IMR-90 (cell line): ENCODE measurements around the gene TNS3. TPM values are rescaled to one million over a fixed set of nuclear protein-coding genes. Genes with fewer than 3 reads are reported as not detected.

ENCODE experiments used
- ATAC-seq: fragments of 200-7000 bp; cut with Tn5 transposase; 2 replicates; pipeline ENCODE4 v1.9.1; 2020; ENCODE audit warnings: low read depth, mild to moderate bottlenecking, moderate library complexity
- BruUV-seq: library from RNA; stranded (reverse); fragments of 400-500 nt; replicated peaks from 2 replicates; lab custom pipeline; 2021; lab: Mats Ljungman, UMichigan
- CTCF ChIA-PET: fragments of 300-600 bp; formaldehyde crosslinking; extraction: SDS; loops from one replicate; lab custom pipeline; 2021; ENCODE audit warnings: antibody characterized with exemption; lab: Yijun Ruan, JAX
- POLR2A ChIA-PET: fragments of 300-600 bp; sonication (Branson Sonifier 250); formaldehyde crosslinking; loops from one replicate; lab custom pipeline; 2022; ENCODE audit warnings: antibody characterized with exemption; ENCODE audit not compliant: unreplicated experiment; lab: Charles Lee
- DNase-seq: peaks from one replicate; pipeline ENCODE4 v3.0.0; 2013
- H2AFZ ChIP-seq: replicated peaks from 2 replicates; pipeline ENCODE3; 2013; ENCODE audit warnings: low read length, mild to moderate bottlenecking; ENCODE audit not compliant: poor library complexity
- H2AK5ac ChIP-seq: 2 replicates; pipeline ENCODE4 v1.6.1; 2013; ENCODE audit warnings: low read depth, low read length, inconsistent platforms
- H2AK9ac ChIP-seq: replicated peaks from 2 replicates; pipeline ENCODE3; 2013; ENCODE audit warnings: mild to moderate bottlenecking, low read depth, low read length, moderate library complexity; ENCODE audit not compliant: poor library complexity
- H2BK120ac ChIP-seq: 2 replicates; pipeline ENCODE4 v1.6.1; 2013; ENCODE audit warnings: low read depth, low read length, inconsistent platforms
- H2BK15ac ChIP-seq: 3 replicates; pipeline ENCODE4 v1.6.1; 2013; ENCODE audit warnings: low read depth, low read length, inconsistent platforms
- H2BK20ac ChIP-seq: 2 replicates; pipeline ENCODE4 v1.6.1; 2013; ENCODE audit warnings: low read depth, mild to moderate bottlenecking, inconsistent platforms, low read length, moderate library complexity
- H2BK5ac ChIP-seq: 2 replicates; pipeline ENCODE4 v1.6.1; 2013; ENCODE audit warnings: mild to moderate bottlenecking, low read depth, low read length, inconsistent platforms; ENCODE audit not compliant: poor library complexity, severe bottlenecking
- H3K14ac ChIP-seq: replicated peaks from 2 replicates; pipeline ENCODE4 v1.6.1; 2013; ENCODE audit warnings: low read depth, low read length, inconsistent platforms
- H3K18ac ChIP-seq: 2 replicates; pipeline ENCODE4 v1.6.1; 2013; ENCODE audit warnings: low read depth, low read length, control low read depth
- H3K23ac ChIP-seq: 2 replicates; pipeline ENCODE4 v1.6.1; 2013; ENCODE audit warnings: low read depth, low read length, inconsistent platforms
- H3K27ac ChIP-seq: 2 replicates; pipeline ENCODE4 v1.5.1; 2013; ENCODE audit warnings: mild to moderate bottlenecking, control low read depth, low read length; ENCODE audit not compliant: insufficient read depth
- H3K27me3 ChIP-seq: 2 replicates; pipeline ENCODE4 v1.6.1; 2013; ENCODE audit warnings: low read length; ENCODE audit not compliant: control insufficient read depth, insufficient read depth
- H3K36me3 ChIP-seq: 2 replicates; pipeline ENCODE4 v1.6.1; 2013; ENCODE audit warnings: low read length, mixed read lengths; ENCODE audit not compliant: control insufficient read depth, insufficient read depth
- H3K4ac ChIP-seq: 2 replicates; pipeline ENCODE4 v1.6.1; 2013; ENCODE audit warnings: low read depth, low read length, inconsistent platforms
- H3K4me1 ChIP-seq: 2 replicates; pipeline ENCODE4 v1.6.1; 2013; ENCODE audit warnings: low read length, mixed read lengths; ENCODE audit not compliant: control insufficient read depth, insufficient read depth
- H3K4me2 ChIP-seq: 2 replicates; pipeline ENCODE4 v1.6.1; 2013; ENCODE audit warnings: low read depth, mild to moderate bottlenecking, control low read depth, low read length, moderate library complexity
- H3K4me3 ChIP-seq: 2 replicates; pipeline ENCODE4 v1.5.1; 2013; ENCODE audit warnings: low read depth, mild to moderate bottlenecking, control low read depth, low read length, moderate library complexity; ENCODE audit not compliant: insufficient read depth
- H3K56ac ChIP-seq: 2 replicates; pipeline ENCODE4 v1.6.1; 2013; ENCODE audit warnings: low read length, inconsistent platforms; ENCODE audit not compliant: insufficient read depth; ENCODE audit errors: extremely low read depth
- H3K79me1 ChIP-seq, 2 experiments: 2 replicates each; pipeline ENCODE4 v1.6.1; 2013; ENCODE audit warnings: low read length in 2 of 2, inconsistent platforms in 1 of 2, low read depth in 1 of 2
- H3K9ac ChIP-seq: 2 replicates; pipeline ENCODE4 v1.6.1; 2013; ENCODE audit warnings: low read depth, low read length, control low read depth
- H3K9me1 ChIP-seq: 2 replicates; pipeline ENCODE4 v1.6.1; 2013; ENCODE audit warnings: low read length, inconsistent platforms; ENCODE audit not compliant: insufficient read depth
- H3K9me3 ChIP-seq: 2 replicates; pipeline ENCODE4 v1.6.1; 2013; ENCODE audit warnings: low read length; ENCODE audit not compliant: control insufficient read depth, insufficient read depth
- H4K20me1 ChIP-seq: 2 replicates; pipeline ENCODE4 v1.6.1; 2013; ENCODE audit warnings: low read length, inconsistent platforms; ENCODE audit not compliant: insufficient read depth
- H4K5ac ChIP-seq: 2 replicates; pipeline ENCODE4 v1.6.1; 2013; ENCODE audit warnings: mild to moderate bottlenecking, low read depth, low read length, control low read depth
- H4K8ac ChIP-seq, 2 experiments: 2 replicates each; pipeline ENCODE4 v1.6.1; 2013; ENCODE audit warnings: low read depth in 2 of 2, low read length in 2 of 2, control low read depth in 1 of 2, inconsistent platforms in 1 of 2
- H4K91ac ChIP-seq: 2 replicates; pipeline ENCODE4 v1.6.1; 2013; ENCODE audit warnings: low read depth, low read length, inconsistent platforms; ENCODE audit not compliant: insufficient read depth
- CEBPB ChIP-seq: IDR thresholded peaks from 2 replicates; pipeline ENCODE4 v1.6.1; 2012; ENCODE audit warnings: low read depth, low read length, improper control_type of control experiment
- CHD1 ChIP-seq: IDR thresholded peaks from 2 replicates; pipeline ENCODE4 v1.6.1; 2012; ENCODE audit warnings: low read depth, low read length, improper control_type of control experiment
- CTCF ChIP-seq: conservative IDR thresholded peaks from 2 replicates; pipeline ENCODE4 v1.5.1; 2012; ENCODE audit warnings: mild to moderate bottlenecking, low read depth, low read length, improper control_type of control experiment
- ELK1 ChIP-seq: fragments of 150-350 bp; IDR thresholded peaks from 2 replicates; pipeline ENCODE4 v1.6.1; 2016; ENCODE audit warnings: low read depth, mild to moderate bottlenecking, low read length, moderate library complexity, borderline replicate concordance
- WGBS, 2 experiments: methylation state at CpG; one replicate each; pipeline versions ENCODE4 v1.1.5 to v1.1.7; 2013; ENCODE audit warnings: missing lambda C conversion rate in 2 of 2; ENCODE audit not compliant: insufficient read length in 1 of 2; ENCODE audit errors: extremely low coverage in 2 of 2; 5-methylcytosine and 5-hydroxymethylcytosine counted together
- dilution Hi-C: fragments of 300-500 bp; cut with HindIII; formaldehyde crosslinking; loops from one replicate; pipeline ENCODE4 v1.14.3; 2018; ENCODE audit warnings: low sequenced_read_pairs; ENCODE audit not compliant: unreplicated experiment
- in situ Hi-C: fragments of 300-500 bp; cut with MboI; formaldehyde crosslinking; loops from 3 replicates; pipeline ENCODE4 v1.14.3; 2019; ENCODE audit warnings: low sequenced_read_pairs, inconsistent platforms, mixed read lengths
- intact Hi-C: fragments of 100-400 bp; cut with micrococcal nuclease; formaldehyde crosslinking; loops from 2 replicates; pipeline ENCODE4 v1.10.0; 2022
- polyA plus RNA-seq, 3 experiments: library from polyadenylated mRNA; depleted of rRNA; stranded (reverse); fragments of >200 nt; gene quantifications; 2 replicates each; pipeline ENCODE4 v1.2.3, GENCODE V29; 2012; ENCODE audit warnings: low replicate concordance in 1 of 3
- total RNA-seq: library from RNA; depleted of rRNA; stranded (reverse); fragments of >200 nt; gene quantifications from 2 replicates; pipeline ENCODE4 v1.2.3, GENCODE V29; 2012

Gene TNS3
- total and polyA plus RNA-seq, 2 of the 4 experiments (the other 2 are of a cell fraction), result 64.3 to 79.2 TPM

- no peak overlapping the region for H3K4me3 ChIP-seq
- ATAC-seq (no peak), DNase-seq (no peak)
- no peak overlapping the region for H2BK120ac ChIP-seq
- no peak for TF ChIP-seq CTCF
- TF ChIP-seq CEBPB, result no peak
- TF ChIP-seq CHD1, result no peak
- TF ChIP-seq ELK1, result no peak
- no peak overlapping the region for H4K91ac ChIP-seq
- dilution Hi-C loops (no loop called here), in situ Hi-C loops (no loop called here), intact Hi-C loops (no loop called here)
- no peak overlapping the region for H4K5ac ChIP-seq
- no peak overlapping the region for H3K9ac ChIP-seq
- H3K27me3 ChIP-seq, result no peaks in the 10 kb centered on the region
- H3K18ac ChIP-seq, result no peak overlapping the region
- no peak overlapping the region for H2AFZ ChIP-seq
- peaks cover 44% of the 10 kb centered on the region for H3K9me1 ChIP-seq
- ChIA-PET POLR2A (no interaction called here), CTCF (no interaction called here)
- H3K14ac ChIP-seq, result no peak overlapping the region
- H4K20me1 ChIP-seq, result peaks cover 79% of the 10 kb centered on the region
- H2BK5ac ChIP-seq, result no peak overlapping the region
- H3K9me3 ChIP-seq, result no peaks in the 10 kb centered on the region
- H3K4me2 ChIP-seq, result no peak overlapping the region
- no peak overlapping the region for H3K27ac ChIP-seq
- peaks cover 4% of the 10 kb centered on the region for H3K4me1 ChIP-seq
- no peak overlapping the region for H3K56ac ChIP-seq
- H2AK5ac ChIP-seq, result no peak overlapping the region
- WGBS, 2 experiments, result 95% methylated on average over 3 of the region's 5 CpGs; no CpG with 5 or more reads in 1 of the 2 experiments
- no peak overlapping the region for H3K4ac ChIP-seq
- H3K23ac ChIP-seq, result no peak overlapping the region
- no TSS peak for BruUV-seq
- no peak overlapping the region for H4K8ac ChIP-seq
- H3K79me1 ChIP-seq, result peaks cover 35 to 77% of the 10 kb centered on the region in 2 experiments
- H3K36me3 ChIP-seq, result peaks cover 44% of the 10 kb centered on the region
- H2AK9ac ChIP-seq, result no peak overlapping the region
- H2BK20ac ChIP-seq, result no peak overlapping the region
- no peak overlapping the region for H2BK15ac ChIP-seq
These were observed 214.5 kb downstream of the TNS3 start for GRCh38 chr7:47367369-47367768.
